AG10803 (cell line): ENCODE data around the gene CLEC17A.
A peak's percentile ranks its signal among the peaks of the same experiment; 100 is the strongest.
"Not testable (repeated sequence)": the region's sequence is repeated elsewhere in the genome, so short reads cannot be mapped to it uniquely, and the experiment has no call there.

ENCODE experiments used
- DNase-seq: peaks from one replicate; pipeline ENCODE4 v3.0.0; 2010; ENCODE audit warnings: low read depth
- H3K4me3 ChIP-seq: 2 replicates; pipeline ENCODE4 v1.5.1; 2011; ENCODE audit warnings: mild to moderate bottlenecking, low read length, control low read depth
- CTCF ChIP-seq: conservative IDR thresholded peaks from 2 replicates; pipeline ENCODE4 v1.5.1; 2011; ENCODE audit warnings: mild to moderate bottlenecking, low read length, control low read depth, inconsistent platforms

Gene CLEC17A

GRCh38 chr19:14576363-14576762, 6.5 kb upstream of the CLEC17A start:
- no peak overlapping the region for H3K4me3 ChIP-seq
- DNase-seq: no peak
- TF ChIP-seq CTCF: no peak

- no peak for TF ChIP-seq CTCF
- no peak for DNase-seq
- no peak overlapping the region for H3K4me3 ChIP-seq
Observed at GRCh38 chr19:14577264-14577663, 5.6 kb upstream of the CLEC17A start.

- DNase-seq: no peak
- no peak overlapping the region for H3K4me3 ChIP-seq
- TF ChIP-seq CTCF: no peak
Observed at GRCh38 chr19:14577885-14578427, 4.9 kb upstream of the CLEC17A start.

- no peak for DNase-seq
- H3K4me3 ChIP-seq: no peak overlapping the region
- no peak for TF ChIP-seq CTCF
Observed at GRCh38 chr19:14580623-14581237, 2.2 kb upstream of the CLEC17A start.

GRCh38 chr19:14584372-14584771, 1.5 kb downstream of the CLEC17A start:
- H3K4me3 ChIP-seq, DNase-seq: not testable (repeated sequence)

- DNase-seq: peak; percentile 3
- not testable (repeated sequence) for H3K4me3 ChIP-seq
Observed at GRCh38 chr19:14585187-14585586, 2.3 kb downstream of the CLEC17A start.

DNA sequence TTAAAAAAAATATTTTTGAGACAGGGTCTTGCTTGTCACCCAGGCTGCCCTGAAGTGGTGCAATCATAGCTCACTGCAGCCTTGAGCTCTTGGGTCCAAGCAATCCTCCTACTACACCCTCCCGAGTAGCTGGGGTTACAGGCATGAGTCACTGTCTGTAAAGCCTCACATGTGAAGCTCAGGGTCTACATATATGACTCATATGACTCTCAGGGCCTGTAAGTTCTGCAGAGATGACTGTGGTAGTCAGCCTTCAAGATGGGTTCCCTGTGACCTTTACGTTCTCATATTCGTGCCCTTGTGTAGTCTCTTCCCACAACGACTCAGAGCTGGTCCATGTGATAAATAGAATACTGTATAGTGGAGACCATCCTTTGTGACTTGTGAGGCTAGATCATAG, 6.5 kb downstream of the CLEC17A start:
- H3K4me3 ChIP-seq, DNase-seq: not testable (repeated sequence)

DNA sequence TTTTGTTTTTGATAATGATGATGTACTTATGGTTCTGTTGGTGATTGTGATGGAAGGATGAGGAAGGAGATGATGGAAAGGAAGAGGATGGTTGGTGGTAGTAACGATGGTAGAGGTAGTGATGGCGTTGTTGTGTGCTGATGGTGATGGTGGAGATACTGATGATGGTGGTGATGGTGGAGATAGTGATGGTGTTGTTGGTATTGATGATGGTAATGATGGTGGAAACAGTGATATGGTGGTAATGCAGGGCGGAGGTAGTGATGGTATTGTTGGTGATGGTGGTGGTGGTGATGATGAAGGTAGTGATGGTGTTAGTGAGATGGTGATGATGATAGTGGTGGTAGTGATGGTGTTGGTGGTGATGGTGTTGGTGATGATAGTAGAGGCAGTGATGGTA, 12.7 kb downstream of the CLEC17A start:
- no peak overlapping the region for H3K4me3 ChIP-seq
- no peak for TF ChIP-seq CTCF
- no peak for DNase-seq

GRCh38 chr19:14599548-14600147, 16.8 kb downstream of the CLEC17A start:
- H3K4me3 ChIP-seq: no peak overlapping the region
- TF ChIP-seq CTCF: no peak
- DNase-seq: no peak
